Vagina (tissue), 2 donors: Measurements from ENCODE around the gene FAM124A.
"Not testable (repeated sequence)": the region's sequence is repeated elsewhere in the genome, so short reads cannot be mapped to it uniquely, and the experiment has no call there.

Source experiments
- CTCF ChIP-seq, 3 experiments: fragments of 450-650 bp in 2 of 3; fragments of 200-600 bp in 1 of 3; sonication (generic) in 1 of 3; IDR thresholded peaks; one replicate each; pipeline ENCODE4 v1.5.1; 2017 to 2019; ENCODE audit warnings: antibody characterized with exemption in 3 of 3, mild to moderate bottlenecking in 2 of 3, moderate library complexity in 2 of 3
- POLR2AphosphoS5 ChIP-seq, 2 donors: sonication (generic); formaldehyde crosslinking; IDR thresholded peaks; one replicate each; pipeline ENCODE4 v1.9.0; 2017; ENCODE audit warnings: antibody characterized with exemption in 2 of 2, mild to moderate bottlenecking in 2 of 2, low read depth in 1 of 2; ENCODE audit not compliant: insufficient read depth in 1 of 2

- TF ChIP-seq CTCF (IDR thresholded peaks at IDR 0.05); POLR2AphosphoS5 (IDR thresholded peaks at IDR 0.05; ENCODE audit: insufficient read depth in 1 of 2, low read depth in 1 of 2): not testable (repeated sequence)
Observed at GRCh38 chr13:51288254-51288653, 66.1 kb downstream of the FAM124A start.
